ENCODE measurements around the gene CLK3.
"Not testable (repeated sequence)": the region's sequence is repeated elsewhere in the genome, so short reads cannot be mapped to it uniquely, and the experiment has no call there.

DNA sequence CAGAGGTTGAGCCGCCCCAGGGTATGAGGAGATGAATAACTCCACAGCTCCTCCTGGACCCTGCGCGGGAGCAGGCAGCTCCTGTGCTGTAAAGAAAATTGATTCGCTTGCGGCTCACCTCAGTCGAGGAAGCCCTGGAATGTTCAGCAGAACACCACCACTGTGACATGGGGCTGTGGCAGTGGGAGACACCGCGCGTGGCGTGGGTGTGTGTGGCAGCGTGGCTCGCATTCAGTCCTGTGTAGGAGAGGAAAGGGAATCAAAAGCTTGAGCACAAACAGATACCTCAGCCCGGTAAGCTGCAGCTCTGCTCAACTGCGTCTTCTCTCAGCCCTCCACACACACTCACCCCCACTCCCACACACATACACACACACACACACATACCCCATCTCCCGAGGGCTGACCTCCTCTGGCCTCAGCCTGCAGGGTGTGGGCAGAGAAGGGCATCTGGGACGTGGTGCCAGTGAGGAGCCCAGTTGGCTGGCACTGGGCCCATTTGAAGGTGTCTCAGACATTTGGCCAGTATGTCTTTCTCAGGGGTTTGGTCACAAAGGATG is 18.4 kb upstream of the CLK3 start:
- TF ChIP-seq, protein P1, sequence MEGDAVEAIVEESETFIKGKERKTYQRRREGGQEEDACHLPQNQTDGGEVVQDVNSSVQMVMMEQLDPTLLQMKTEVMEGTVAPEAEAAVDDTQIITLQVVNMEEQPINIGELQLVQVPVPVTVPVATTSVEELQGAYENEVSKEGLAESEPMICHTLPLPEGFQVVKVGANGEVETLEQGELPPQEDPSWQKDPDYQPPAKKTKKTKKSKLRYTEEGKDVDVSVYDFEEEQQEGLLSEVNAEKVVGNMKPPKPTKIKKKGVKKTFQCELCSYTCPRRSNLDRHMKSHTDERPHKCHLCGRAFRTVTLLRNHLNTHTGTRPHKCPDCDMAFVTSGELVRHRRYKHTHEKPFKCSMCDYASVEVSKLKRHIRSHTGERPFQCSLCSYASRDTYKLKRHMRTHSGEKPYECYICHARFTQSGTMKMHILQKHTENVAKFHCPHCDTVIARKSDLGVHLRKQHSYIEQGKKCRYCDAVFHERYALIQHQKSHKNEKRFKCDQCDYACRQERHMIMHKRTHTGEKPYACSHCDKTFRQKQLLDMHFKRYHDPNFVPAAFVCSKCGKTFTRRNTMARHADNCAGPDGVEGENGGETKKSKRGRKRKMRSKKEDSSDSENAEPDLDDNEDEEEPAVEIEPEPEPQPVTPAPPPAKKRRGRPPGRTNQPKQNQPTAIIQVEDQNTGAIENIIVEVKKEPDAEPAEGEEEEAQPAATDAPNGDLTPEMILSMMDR (conservative IDR thresholded peaks at IDR 0.05), result not testable (repeated sequence)
- not testable (repeated sequence) for TF ChIP-seq EZH2 (IDR thresholded peaks at IDR 0.05; ENCODE audit: low read depth)
